Esophagus squamous epithelium (tissue), 5 donors: ENCODE results near the gene TMEM37. TPM values are rescaled to one million over a fixed set of nuclear protein-coding genes. Genes with fewer than 3 reads are reported as not detected.

Source experiments
- DNase-seq: peaks from one replicate; lab custom pipeline; 2025; lab: John Stamatoyannopoulos, UW
- H3K27ac ChIP-seq, 4 donors: fragments of 200-600 bp; sonication (generic); one replicate each; pipeline ENCODE4 v1.5.1; 2016 to 2019; ENCODE audit warnings: mild to moderate bottlenecking in 1 of 4
- H3K27me3 ChIP-seq, 4 donors: fragments of 200-600 bp; sonication (generic); 1 replicate in 3 of 4; 2 replicates in 1 of 4; pipeline versions ENCODE4 v1.5.1 to v1.6.0; 2017 to 2021; ENCODE audit warnings: antibody characterized with exemption in 1 of 4
- H3K36me3 ChIP-seq, 3 donors: fragments of 200-600 bp; sonication (generic); one replicate each; pipeline ENCODE4 v1.5.1; 2016 to 2019
- H3K4me1 ChIP-seq, 3 donors: fragments of 200-600 bp; sonication (generic); one replicate each; pipeline ENCODE4 v1.5.1; 2017 to 2019
- H3K4me3 ChIP-seq, 4 donors: fragments of 200-600 bp; sonication (generic); 1 replicate in 3 of 4; 2 replicates in 1 of 4; pipeline ENCODE4 v1.5.1; 2016 to 2019; ENCODE audit warnings: mild to moderate bottlenecking in 2 of 4, moderate library complexity in 1 of 4
- H3K9me3 ChIP-seq, 3 donors: fragments of 200-600 bp; sonication (generic); one replicate each; pipeline ENCODE4 v1.5.1; 2016 to 2019
- CTCF ChIP-seq, 6 experiments: fragments of 450-650 bp in 4 of 6; fragments of 200-600 bp in 2 of 6; sonication (generic) in 2 of 6; IDR thresholded peaks; one replicate each; pipeline ENCODE4 v1.5.1; 2016 to 2019; ENCODE audit warnings: antibody characterized with exemption in 6 of 6, mild to moderate bottlenecking in 4 of 6, moderate library complexity in 4 of 6
- POLR2A ChIP-seq, 4 donors: fragments of 450-650 bp; IDR thresholded peaks; one replicate each; pipeline ENCODE4 v1.6.1; 2017; ENCODE audit warnings: antibody characterized with exemption in 4 of 4, mild to moderate bottlenecking in 4 of 4, moderate library complexity in 3 of 4
- WGBS, 2 donors: methylation state at CpG; one replicate each; pipeline ENCODE4 v1.1.5; 2018; 5-methylcytosine and 5-hydroxymethylcytosine counted together
- intact Hi-C: fragments of 100-400 bp; cut with DNase I; formaldehyde crosslinking; loops from one replicate; pipeline ENCODE4 v1.15.0; 2022
- total RNA-seq, 4 donors: library from RNA; depleted of rRNA; stranded (reverse); fragments of >200 nt; gene quantifications; one replicate each; pipeline ENCODE4 v1.1.0, GENCODE V29; 2016
- donor health status: DM: yes; HTN: yes; CAD: no.

TMEM37 gene
- total RNA-seq, 4 donors from 2014 or later: 2.6 to 11.4 (median 3.8) TPM

- H3K27ac ChIP-seq: no peak overlapping the region
- DNase-seq: no peak
- 85 to 86% methylated on average over 5 of the region's 5 CpGs for WGBS, 2 donors
- H3K9me3 ChIP-seq: no peaks in the 10 kb centered on the region
- H3K4me3 ChIP-seq: no peak overlapping the region
- TF ChIP-seq POLR2A (IDR thresholded peaks at IDR 0.05) (no peak), CTCF (IDR thresholded peaks at IDR 0.05) (no peak)
- H3K36me3 ChIP-seq: no peaks in the 10 kb centered on the region
- peaks cover 0 to 5% (median 0%) of the 10 kb centered on the region in 3 donors for H3K4me1 ChIP-seq
- peaks cover 0 to 15% (median 0%) of the 10 kb centered on the region in 4 donors for H3K27me3 ChIP-seq
- intact Hi-C loops: no loop called here
Measured at GRCh38 chr2:119480184-119480583, 48.5 kb downstream of the TMEM37 start.

- 60 to 93% methylated on average over 1 to 9 of the region's 11 CpGs for WGBS, 2 donors
- intact Hi-C loops: no loop called here
- Histone ChIP-seq H3K4me3 (no peak overlapping the region), H3K27me3 (peaks cover 0 to 15% (median 0%) of the 10 kb centered on the region in 4 donors), H3K9me3 (no peaks in the 10 kb centered on the region), H3K27ac (no peak overlapping the region), H3K4me1 (peaks cover 0 to 5% (median 0%) of the 10 kb centered on the region in 3 donors), H3K36me3 (no peaks in the 10 kb centered on the region)
- no peak for DNase-seq
- TF ChIP-seq CTCF (IDR thresholded peaks at IDR 0.05) (no peak), POLR2A (IDR thresholded peaks at IDR 0.05) (no peak)
Measured at GRCh38 chr2:119480718-119481142, 49.1 kb downstream of the TMEM37 start.

GRCh38 chr2:119481501-119482455, 50.1 kb downstream of the TMEM37 start:
- TF ChIP-seq POLR2A (IDR thresholded peaks at IDR 0.05): no peak
- no peak for TF ChIP-seq CTCF (IDR thresholded peaks at IDR 0.05)
- no peak overlapping the region for H3K4me3 ChIP-seq
- H3K9me3 ChIP-seq: no peaks in the 10 kb centered on the region
- WGBS, 2 donors: 71 to 72% methylated on average over 6 to 8 of the region's 16 CpGs
- no peaks in the 10 kb centered on the region for H3K4me1 ChIP-seq
- H3K27ac ChIP-seq: no peak overlapping the region
- H3K36me3 ChIP-seq: no peaks in the 10 kb centered on the region
- intact Hi-C loops: no loop called here
- DNase-seq: no peak
- H3K27me3 ChIP-seq: peaks cover 0 to 10% (median 0%) of the 10 kb centered on the region in 4 donors

GRCh38 chr2:119482481-119483394, 51.1 kb downstream of the TMEM37 start:
- Histone ChIP-seq H3K27me3 (peaks cover 0 to under 1% (median 0%) of the 10 kb centered on the region in 4 donors), H3K4me3 (no peak overlapping the region), H3K4me1 (no peaks in the 10 kb centered on the region), H3K36me3 (no peaks in the 10 kb centered on the region), H3K27ac (no peak overlapping the region), H3K9me3 (no peaks in the 10 kb centered on the region)
- intact Hi-C loops: no loop called here
- TF ChIP-seq POLR2A (IDR thresholded peaks at IDR 0.05) (no peak), CTCF (IDR thresholded peaks at IDR 0.05) (no peak)
- 78 to 86% methylated on average over 9 to 14 of the region's 20 CpGs for WGBS, 2 donors
- DNase-seq: no peak
